ENCODE measurements around the gene CAMSAP2.

Gene CAMSAP2

DNA sequence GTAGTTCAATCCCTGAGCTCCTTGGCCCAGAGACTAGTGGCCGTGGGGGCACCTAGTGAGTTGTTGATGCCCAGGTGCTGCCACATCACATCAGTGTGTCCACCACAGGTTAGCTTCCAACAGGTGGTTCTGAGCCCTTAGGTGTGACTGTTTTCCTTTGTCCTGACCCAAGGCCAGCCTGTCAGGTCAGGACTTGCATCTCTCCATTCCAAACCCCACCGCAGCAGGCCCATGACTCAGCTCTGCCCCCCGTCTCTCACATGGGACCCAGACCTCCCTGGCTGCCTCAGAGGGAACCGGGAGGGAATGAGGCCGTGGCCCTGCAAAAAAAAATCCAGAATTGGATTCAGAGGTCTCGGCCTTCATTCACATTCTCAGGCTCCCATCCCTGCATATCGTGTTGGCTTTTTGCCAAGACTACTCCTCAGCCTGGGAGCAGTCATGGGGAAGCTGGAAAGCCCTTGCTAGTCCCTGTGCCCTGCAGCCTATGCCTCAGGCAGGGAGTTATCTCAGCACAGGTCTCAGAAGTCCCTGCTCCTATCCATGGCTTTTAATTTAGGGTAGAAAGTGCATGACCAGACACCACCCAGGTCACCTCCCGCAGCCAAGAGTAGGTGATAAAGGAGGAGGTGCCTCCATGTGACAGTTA, 163.2 kb downstream of the CAMSAP2 start:
- DNase-seq: no peak

- DNase-seq: no peak
Measured at GRCh38 chr1:200903793-200904192, 165.1 kb downstream of the CAMSAP2 start.

DNA sequence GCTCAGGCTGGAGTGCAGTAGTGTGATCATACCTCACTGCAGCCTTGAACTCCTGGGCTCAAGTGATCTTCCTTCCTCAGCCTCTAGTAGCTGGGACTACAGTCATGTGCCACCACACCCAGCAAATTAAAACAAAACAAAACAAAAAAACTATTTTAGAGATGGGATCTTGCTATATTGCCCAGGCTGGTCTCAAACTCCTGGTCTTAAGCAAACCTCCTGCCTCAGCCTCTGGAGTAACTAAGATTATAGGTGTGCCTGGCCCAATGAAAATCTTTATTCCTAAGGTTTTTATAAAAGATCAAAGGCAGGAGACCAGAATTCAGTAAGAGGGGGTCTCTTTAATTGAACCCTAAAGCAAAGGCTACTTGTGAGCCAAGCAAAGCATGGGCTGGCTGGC, 166.1 kb downstream of the CAMSAP2 start:
- no peak for DNase-seq

GRCh38 chr1:200905411-200906052, 166.8 kb downstream of the CAMSAP2 start:
- DNase-seq: no peak

DNA sequence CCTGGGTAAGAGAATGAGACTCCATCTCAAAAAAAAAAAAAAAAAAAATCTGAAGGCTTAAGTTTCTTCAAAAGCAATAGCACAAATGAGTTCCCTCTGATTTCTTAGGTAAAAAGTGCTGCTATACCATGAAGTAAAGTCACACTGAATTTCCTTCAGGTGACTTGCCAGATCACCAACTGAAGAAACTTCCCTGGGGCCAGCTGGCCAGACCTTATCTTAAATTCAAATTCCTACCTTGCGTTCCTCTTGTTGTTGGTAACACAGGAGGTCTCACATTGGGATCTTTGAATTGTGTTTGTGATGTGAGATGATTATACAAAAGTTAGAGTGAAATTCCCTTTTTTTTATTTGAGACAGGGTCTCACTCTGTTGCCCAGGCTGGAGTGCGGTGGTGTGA, 167.8 kb downstream of the CAMSAP2 start:
- no peak for DNase-seq

- DNase-seq: no peak
Measured at GRCh38 chr1:200907611-200908097, 169.0 kb downstream of the CAMSAP2 start.

- DNase-seq: no peak
Measured at GRCh38 chr1:200908191-200908868, 169.6 kb downstream of the CAMSAP2 start.

GRCh38 chr1:200909071-200909470, 170.4 kb downstream of the CAMSAP2 start:
- no peak for DNase-seq

GRCh38 chr1:200909757-200910239, 171.1 kb downstream of the CAMSAP2 start:
- no peak for DNase-seq
